ENCODE measurements around the gene VAPB. TPM values are rescaled to one million over a fixed set of nuclear protein-coding genes. Genes with fewer than 3 reads are reported as not detected.

VAPB gene
- total and polyA plus RNA-seq, 2 of the 4 experiments (the other 2 are of a cell fraction) = 9.1 to 26.0 TPM

DNA sequence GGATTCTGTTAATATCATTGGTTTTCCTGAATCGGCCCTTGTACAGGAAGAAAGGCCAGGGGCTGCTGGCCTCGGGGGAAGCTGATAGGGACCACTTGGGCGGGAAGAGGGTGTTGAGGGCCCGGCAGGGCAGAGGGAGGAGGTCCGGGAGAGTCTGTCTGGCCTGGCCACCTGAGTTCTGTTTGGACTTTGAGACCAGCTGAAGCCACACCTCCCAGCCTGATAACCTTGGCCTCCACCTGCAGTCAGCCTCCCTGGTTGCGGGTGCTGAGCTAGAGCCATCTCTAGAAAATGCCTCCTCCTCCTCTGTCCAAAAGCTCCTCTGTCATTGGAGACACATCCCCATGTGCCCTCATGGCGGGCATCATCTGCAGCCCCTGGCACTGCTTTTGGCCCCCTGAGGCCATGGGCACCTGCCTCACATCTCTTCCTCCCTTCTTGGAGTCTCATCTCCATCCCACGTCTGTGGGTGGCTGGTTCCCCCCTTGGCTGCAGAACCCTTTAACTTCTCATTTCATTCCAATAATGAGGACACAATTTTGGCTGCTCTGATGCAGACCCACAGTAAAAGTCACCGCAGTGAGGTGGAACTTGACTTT is 109.5 kb downstream of the VAPB start:
- Histone ChIP-seq H4K8ac (ENCODE audit: low read depth in 2 of 2, low read length in 2 of 2) (no peak overlapping the region), H3K4me2 (ENCODE audit: low read depth, low read length) (no peak overlapping the region), H3K18ac (ENCODE audit: low read depth, low read length) (no peak overlapping the region), H4K20me1 (ENCODE audit: insufficient read depth, low read length) (no peaks in the 10 kb centered on the region), H3K79me1 (ENCODE audit: low read depth in 1 of 2, low read length in 2 of 2) (no peaks in the 10 kb centered on the region), H3K23ac (ENCODE audit: low read depth, low read length) (no peak overlapping the region), H3K4me1 (ENCODE audit: control insufficient read depth, insufficient read depth, low read length) (no peaks in the 10 kb centered on the region), H2BK15ac (ENCODE audit: low read depth, low read length) (no peak overlapping the region), H3K36me3 (ENCODE audit: control insufficient read depth, insufficient read depth, low read length) (0 out of 2 replicates have a peak, but pooled peaks cover 1% of the 10 kb centered on the region), H3K27ac (ENCODE audit: insufficient read depth, low read length) (no peak overlapping the region), H4K5ac (ENCODE audit: low read depth, low read length) (no peak overlapping the region), H3K56ac (ENCODE audit: extremely low read depth, insufficient read depth, low read length) (no peak overlapping the region), H2AK9ac (replicated peaks; ENCODE audit: low read depth, low read length, poor library complexity) (no peak overlapping the region), H3K4me3 (ENCODE audit: insufficient read depth, low read depth, low read length) (no peak overlapping the region), H3K4ac (ENCODE audit: low read depth, low read length) (no peak overlapping the region), H3K27me3 (ENCODE audit: control insufficient read depth, insufficient read depth, low read length) (no peaks in the 10 kb centered on the region), H3K14ac (replicated peaks; ENCODE audit: low read depth, low read length) (no peak overlapping the region), H2AFZ (replicated peaks; ENCODE audit: low read length, poor library complexity) (no peak overlapping the region), H3K9ac (ENCODE audit: low read depth, low read length) (no peak overlapping the region), H2AK5ac (ENCODE audit: low read depth, low read length) (no peak overlapping the region), H2BK5ac (ENCODE audit: low read depth, low read length, poor library complexity, severe bottlenecking) (no peak overlapping the region), H4K91ac (ENCODE audit: insufficient read depth, low read depth, low read length) (no peak overlapping the region), H3K9me3 (ENCODE audit: control insufficient read depth, insufficient read depth, low read length) (peaks cover 6% of the 10 kb centered on the region), H3K9me1 (ENCODE audit: insufficient read depth, low read length) (no peaks in the 10 kb centered on the region), H2BK120ac (ENCODE audit: low read depth, low read length) (no peak overlapping the region), H2BK20ac (ENCODE audit: low read depth, low read length) (no peak overlapping the region)
- 94% methylated on average over 2 of the region's 9 CpGs; no CpG with 5 or more reads in 1 of the 2 experiments for WGBS, 2 experiments (ENCODE audit: extremely low coverage in 2 of 2, insufficient read length in 1 of 2)
- CTCF ChIA-PET = interaction anchor here (0.6 kb wide), 1 partner anchor 148 kb away, joined by 3 read pairs; no protein-coding TSS in a partner anchor
- DNase-seq = no peak
- ATAC-seq (ENCODE audit: low read depth) = no peak
- intact Hi-C loops (cut with micrococcal nuclease) = no loop called here
- BruUV-seq (replicated peaks) = no TSS peak
- no peak for TF ChIP-seq MAFK (IDR thresholded peaks at IDR 0.05; ENCODE audit: low read depth, low read length)
- in situ Hi-C loops (cut with MboI; ENCODE audit: low sequenced_read_pairs) = no loop called here
- POLR2A ChIA-PET (ENCODE audit: unreplicated experiment) = no interaction called here
- dilution Hi-C loops (cut with HindIII; ENCODE audit: low sequenced_read_pairs, unreplicated experiment) = no loop called here

Data from IMR-90 (cell line).